GM20000 (cell line): ENCODE measurements around the gene PSIP1.

Experiments used
- DNase-seq: peaks from one replicate; pipeline ENCODE4 v3.0.0; 2012; ENCODE audit warnings: low spot score
- CTCF ChIP-seq: IDR thresholded peaks from 2 replicates; pipeline ENCODE4 v1.5.1; 2012; ENCODE audit warnings: mild to moderate bottlenecking, control low read depth; ENCODE audit errors: extremely low read depth, missing control alignments

PSIP1 gene

GRCh38 chr9:15420796-15421195, 90.0 kb downstream of the PSIP1 start:
- no peak for DNase-seq
- TF ChIP-seq CTCF = no peak

GRCh38 chr9:15417626-15418025, 93.1 kb downstream of the PSIP1 start:
- TF ChIP-seq CTCF = no peak
- DNase-seq = no peak

GRCh38 chr9:15416880-15417279, 93.9 kb downstream of the PSIP1 start:
- TF ChIP-seq CTCF = peak; percentile 17
- peak; percentile 66 for DNase-seq
